ENCODE data around the gene SETBP1.

The SETBP1 gene

DNA sequence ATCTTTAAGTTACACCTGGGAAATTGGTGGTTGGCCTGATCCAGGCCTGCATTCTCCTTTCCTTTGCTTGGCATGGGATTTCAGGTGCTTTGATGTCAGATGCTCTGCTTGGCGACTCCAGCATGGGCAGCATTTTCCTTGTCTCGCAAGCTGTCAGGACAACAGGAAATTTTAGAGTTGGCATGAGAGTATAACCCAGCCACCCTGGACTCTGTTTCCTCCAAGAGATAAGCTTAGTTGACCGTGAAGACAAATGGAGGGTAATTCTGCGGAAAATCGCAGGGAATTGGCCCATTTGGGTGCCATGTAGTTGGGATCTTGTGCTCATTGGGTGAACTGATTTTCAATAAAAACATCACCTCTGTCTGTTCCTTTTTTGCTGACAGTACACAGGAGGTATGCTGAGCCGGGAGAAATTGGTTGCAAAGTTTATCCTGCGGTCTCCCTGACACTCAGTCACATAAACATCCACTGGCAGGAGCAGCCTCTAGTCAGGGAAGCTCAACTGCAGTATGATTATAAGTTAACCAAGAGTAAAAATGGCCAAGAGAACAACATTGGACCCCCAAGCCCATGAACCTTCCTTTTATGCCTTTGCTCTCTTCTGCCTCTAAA, 409.9 kb downstream of the SETBP1 start:
- H3K4me1 ChIP-seq (ENCODE audit: control insufficient read depth, insufficient read depth, low read length) = peaks cover 6% of the 10 kb centered on the region
- no peak overlapping the region for H3K27ac ChIP-seq (ENCODE audit: low read depth, low read length)
- no peaks in the 10 kb centered on the region for H3K36me3 ChIP-seq (ENCODE audit: control insufficient read depth, insufficient read depth, low read length)
- no peaks in the 10 kb centered on the region for H3K9me3 ChIP-seq (ENCODE audit: control insufficient read depth, insufficient read depth, low read length)
- H3K27me3 ChIP-seq (ENCODE audit: control insufficient read depth, insufficient read depth, low read length) = no peaks in the 10 kb centered on the region
- H3K4me3 ChIP-seq (ENCODE audit: low read depth, low read length) = no peak overlapping the region
- H3K9ac ChIP-seq (ENCODE audit: low read depth, low read length) = no peak overlapping the region

DNA sequence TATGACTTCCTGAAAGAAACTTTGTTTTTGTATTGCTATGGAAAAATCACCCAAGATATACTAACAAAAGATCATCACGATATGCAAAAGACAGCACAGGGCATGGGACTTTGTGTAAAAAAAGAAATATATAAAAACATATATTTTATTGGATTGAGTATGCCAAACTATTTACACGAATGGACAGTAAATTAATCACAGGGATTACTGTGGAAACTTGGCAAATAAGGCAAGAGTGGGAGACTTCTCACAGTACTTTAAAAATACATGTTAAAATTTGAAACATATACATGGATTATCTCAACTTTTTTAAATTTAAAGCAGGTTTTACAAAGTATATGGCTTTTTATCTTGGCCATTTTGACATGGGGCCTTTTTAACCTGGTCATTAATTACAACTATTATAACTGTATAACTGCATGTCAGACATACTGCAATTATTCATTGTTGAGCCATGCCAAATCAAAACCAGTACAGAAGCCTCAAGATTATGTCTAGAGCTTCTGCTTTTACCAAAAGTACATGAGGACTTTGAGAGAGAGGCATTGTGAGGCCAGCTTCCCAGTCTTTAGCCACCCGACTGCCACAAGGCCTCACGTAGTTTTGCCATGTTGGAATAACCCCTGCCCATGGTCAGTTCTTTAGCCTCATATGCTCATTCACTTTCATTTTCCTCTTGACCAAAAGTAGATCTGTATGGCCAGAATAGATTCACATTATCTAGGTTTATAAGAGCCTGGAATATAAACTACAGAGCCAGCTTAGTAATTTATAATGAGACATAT, 419.8 kb downstream of the SETBP1 start:
- Histone ChIP-seq H3K27me3 (ENCODE audit: control insufficient read depth, insufficient read depth, low read length) (no peaks in the 10 kb centered on the region), H3K9me3 (ENCODE audit: control insufficient read depth, insufficient read depth, low read length) (no peaks in the 10 kb centered on the region), H3K9ac (ENCODE audit: low read depth, low read length) (no peak overlapping the region), H3K4me3 (ENCODE audit: low read depth, low read length) (no peak overlapping the region), H3K4me1 (ENCODE audit: control insufficient read depth, insufficient read depth, low read length) (peaks cover 9% of the 10 kb centered on the region; the same call in 1 of the 2 replicates), H3K36me3 (ENCODE audit: control insufficient read depth, insufficient read depth, low read length) (no peaks in the 10 kb centered on the region), H3K27ac (ENCODE audit: low read depth, low read length) (no peak overlapping the region)

DNA sequence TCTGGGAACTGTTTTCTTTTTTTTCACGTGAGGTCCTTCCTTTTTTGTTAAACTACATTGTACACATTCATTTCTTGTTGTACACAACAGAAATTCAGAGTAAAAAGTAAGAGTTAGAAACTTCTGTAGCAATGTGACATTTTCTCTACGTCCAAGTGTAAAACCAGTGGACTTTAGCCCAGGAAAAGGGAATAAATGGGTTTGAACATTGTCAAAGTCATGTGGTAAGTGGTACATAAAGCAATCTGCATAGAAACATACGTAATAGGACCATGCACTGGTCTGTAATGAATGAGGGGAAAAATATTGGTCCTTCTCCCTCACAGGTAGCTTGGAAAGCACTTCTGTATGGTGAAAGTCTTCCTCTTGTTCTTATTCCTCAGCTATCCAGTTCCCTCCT, 421.4 kb downstream of the SETBP1 start:
- no peak overlapping the region for H3K4me3 ChIP-seq (ENCODE audit: low read depth, low read length)
- H3K9me3 ChIP-seq (ENCODE audit: control insufficient read depth, insufficient read depth, low read length) = no peaks in the 10 kb centered on the region
- no peaks in the 10 kb centered on the region for H3K36me3 ChIP-seq (ENCODE audit: control insufficient read depth, insufficient read depth, low read length)
- no peak overlapping the region for H3K27ac ChIP-seq (ENCODE audit: low read depth, low read length)
- H3K4me1 ChIP-seq (ENCODE audit: control insufficient read depth, insufficient read depth, low read length) = peaks cover 9% of the 10 kb centered on the region; the same call in 1 of the 2 replicates
- H3K9ac ChIP-seq (ENCODE audit: low read depth, low read length) = no peak overlapping the region
- H3K27me3 ChIP-seq (ENCODE audit: control insufficient read depth, insufficient read depth, low read length) = no peaks in the 10 kb centered on the region

DNA sequence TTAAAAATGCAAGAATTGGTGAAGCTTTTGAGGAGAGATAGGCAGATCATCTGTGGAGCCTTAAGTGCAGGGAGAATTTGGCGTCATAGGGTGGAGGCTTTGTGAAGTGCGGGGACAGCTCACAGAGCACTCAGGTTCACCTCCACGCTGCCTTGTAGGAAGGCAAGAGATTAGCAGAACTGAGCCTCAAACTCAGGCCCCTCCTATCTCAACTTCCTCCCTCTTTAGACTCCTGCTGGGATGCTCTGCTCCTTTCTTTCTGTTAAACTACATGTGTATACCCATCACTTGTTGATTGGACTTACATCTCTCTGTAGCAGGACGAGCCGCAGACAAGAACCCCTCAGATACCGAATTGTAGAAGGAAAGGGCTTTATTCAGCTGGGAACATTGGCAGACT, 422.2 kb downstream of the SETBP1 start:
- no peaks in the 10 kb centered on the region for H3K9me3 ChIP-seq (ENCODE audit: control insufficient read depth, insufficient read depth, low read length)
- no peaks in the 10 kb centered on the region for H3K27me3 ChIP-seq (ENCODE audit: control insufficient read depth, insufficient read depth, low read length)
- H3K36me3 ChIP-seq (ENCODE audit: control insufficient read depth, insufficient read depth, low read length) = no peaks in the 10 kb centered on the region
- H3K27ac ChIP-seq (ENCODE audit: low read depth, low read length) = no peak overlapping the region
- H3K4me3 ChIP-seq (ENCODE audit: low read depth, low read length) = no peak overlapping the region
- no peak overlapping the region for H3K9ac ChIP-seq (ENCODE audit: low read depth, low read length)
- H3K4me1 ChIP-seq (ENCODE audit: control insufficient read depth, insufficient read depth, low read length) = peaks cover 9% of the 10 kb centered on the region; the same call in 1 of the 2 replicates

DNA sequence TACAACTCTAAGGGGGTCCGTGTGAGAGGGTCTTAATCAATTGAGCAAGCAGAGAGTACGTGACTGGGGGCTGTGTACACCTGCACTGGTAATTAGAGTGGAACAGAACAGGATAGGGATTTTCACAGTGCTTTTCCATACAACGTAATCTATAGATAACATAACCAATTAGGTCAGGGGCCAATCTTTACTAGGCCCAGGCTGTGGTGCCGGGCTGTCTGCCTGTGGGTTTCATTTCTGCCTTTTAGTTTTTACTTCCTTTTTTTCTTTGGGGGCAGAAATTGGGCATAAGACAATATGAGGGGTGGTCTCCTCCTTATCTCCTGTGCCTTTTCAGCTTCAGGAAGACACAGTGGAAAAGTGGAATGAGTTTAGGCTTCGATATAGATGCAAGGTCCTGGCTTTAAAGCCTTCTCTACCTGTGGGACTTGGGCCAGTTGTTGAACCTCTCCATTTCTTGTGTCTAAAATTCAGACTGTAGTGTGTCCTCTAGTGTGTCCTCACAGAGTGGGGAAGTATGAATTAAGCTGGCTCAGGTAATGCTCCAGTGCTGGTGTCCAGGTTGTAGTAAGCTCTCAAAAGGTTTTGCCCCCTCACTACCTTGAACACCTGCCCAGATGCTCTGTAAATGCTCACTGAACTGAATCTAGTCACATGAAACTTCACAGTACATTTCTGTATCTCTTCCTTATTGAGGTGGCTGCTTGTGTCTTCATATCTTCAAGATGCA, 422.8 kb downstream of the SETBP1 start:
- no peak overlapping the region for H3K27ac ChIP-seq (ENCODE audit: low read depth, low read length)
- H3K36me3 ChIP-seq (ENCODE audit: control insufficient read depth, insufficient read depth, low read length) = no peaks in the 10 kb centered on the region
- no peaks in the 10 kb centered on the region for H3K9me3 ChIP-seq (ENCODE audit: control insufficient read depth, insufficient read depth, low read length)
- H3K4me3 ChIP-seq (ENCODE audit: low read depth, low read length) = no peak overlapping the region
- no peaks in the 10 kb centered on the region for H3K27me3 ChIP-seq (ENCODE audit: control insufficient read depth, insufficient read depth, low read length)
- no peak overlapping the region for H3K9ac ChIP-seq (ENCODE audit: low read depth, low read length)
- peaks cover 9% of the 10 kb centered on the region; the same call in 1 of the 2 replicates for H3K4me1 ChIP-seq (ENCODE audit: control insufficient read depth, insufficient read depth, low read length)

DNA sequence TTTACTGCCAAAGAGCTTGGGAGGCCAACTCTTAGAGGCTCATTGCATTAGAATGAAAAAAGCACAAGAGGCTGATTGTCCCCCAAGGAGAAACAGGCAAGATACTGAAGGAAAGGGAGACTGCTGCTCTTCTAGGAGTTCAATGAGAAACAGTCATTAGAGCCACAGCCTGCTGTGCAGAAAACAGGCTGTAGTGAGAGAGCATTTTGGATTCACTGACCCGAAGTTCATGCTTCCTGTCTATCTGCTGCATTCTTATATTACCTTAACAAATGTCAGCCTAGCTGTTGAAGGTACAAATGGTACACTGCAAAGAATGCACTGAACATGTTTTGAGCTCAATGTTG, 423.3 kb downstream of the SETBP1 start:
- Histone ChIP-seq H3K36me3 (ENCODE audit: control insufficient read depth, insufficient read depth, low read length) (no peaks in the 10 kb centered on the region), H3K4me1 (ENCODE audit: control insufficient read depth, insufficient read depth, low read length) (peaks cover 9% of the 10 kb centered on the region; the same call in 1 of the 2 replicates), H3K27me3 (ENCODE audit: control insufficient read depth, insufficient read depth, low read length) (no peaks in the 10 kb centered on the region), H3K4me3 (ENCODE audit: low read depth, low read length) (no peak overlapping the region), H3K9ac (ENCODE audit: low read depth, low read length) (no peak overlapping the region), H3K9me3 (ENCODE audit: control insufficient read depth, insufficient read depth, low read length) (no peaks in the 10 kb centered on the region), H3K27ac (ENCODE audit: low read depth, low read length) (no peak overlapping the region)

DNA sequence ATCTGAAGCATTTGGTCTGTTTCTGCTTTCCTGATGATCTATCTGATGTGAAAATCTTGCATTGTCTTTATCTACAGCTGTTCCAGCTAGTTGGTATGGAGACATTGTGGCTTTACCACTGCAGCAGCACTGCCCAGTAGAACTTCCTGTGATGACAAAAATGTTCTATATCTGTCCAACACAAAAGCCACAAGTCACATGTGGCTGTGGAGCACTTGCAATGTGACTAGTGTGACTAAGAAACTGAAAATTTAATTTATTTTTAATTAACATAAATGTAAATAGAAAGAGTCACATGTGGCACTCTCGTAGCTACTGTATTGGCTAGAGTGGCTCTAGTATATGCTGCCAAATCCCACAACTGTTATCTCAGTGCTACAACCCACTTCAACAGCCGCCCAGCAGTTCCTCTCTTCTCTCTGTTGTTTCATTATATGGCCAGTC, 425.7 kb downstream of the SETBP1 start:
- Histone ChIP-seq H3K4me3 (ENCODE audit: low read depth, low read length) (no peak overlapping the region), H3K27me3 (ENCODE audit: control insufficient read depth, insufficient read depth, low read length) (no peaks in the 10 kb centered on the region), H3K4me1 (ENCODE audit: control insufficient read depth, insufficient read depth, low read length) (peaks cover 9% of the 10 kb centered on the region; the same call in 1 of the 2 replicates)

DNA sequence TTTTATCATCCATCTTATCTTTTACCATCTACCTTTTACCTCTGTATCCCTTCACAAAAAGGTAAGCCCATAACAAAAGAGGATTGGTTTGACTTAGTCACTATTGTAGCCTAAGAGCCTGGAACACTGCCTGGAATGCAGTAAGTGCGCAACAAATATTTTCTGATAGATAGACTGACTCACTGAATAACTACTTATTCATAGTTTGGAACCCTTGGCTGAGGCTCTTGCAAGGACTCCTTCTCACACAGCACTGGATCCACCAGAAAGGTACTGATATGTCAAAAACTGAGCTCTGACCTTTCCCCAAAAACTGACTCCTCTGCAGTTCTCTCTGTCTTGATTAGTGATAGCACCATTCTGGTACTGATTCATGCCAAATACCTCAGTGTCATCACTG, 426.7 kb downstream of the SETBP1 start:
- Histone ChIP-seq H3K4me1 (ENCODE audit: control insufficient read depth, insufficient read depth, low read length) (peaks cover 9% of the 10 kb centered on the region; the same call in 1 of the 2 replicates), H3K9me3 (ENCODE audit: control insufficient read depth, insufficient read depth, low read length) (no peaks in the 10 kb centered on the region), H3K9ac (ENCODE audit: low read depth, low read length) (no peak overlapping the region), H3K36me3 (ENCODE audit: control insufficient read depth, insufficient read depth, low read length) (no peaks in the 10 kb centered on the region), H3K4me3 (ENCODE audit: low read depth, low read length) (no peak overlapping the region), H3K27ac (ENCODE audit: low read depth, low read length) (no peak overlapping the region), H3K27me3 (ENCODE audit: control insufficient read depth, insufficient read depth, low read length) (no peaks in the 10 kb centered on the region)

More for the DNA sequence above, 425.7 kb downstream of the SETBP1 start:
- no peaks in the 10 kb centered on the region for H3K36me3 ChIP-seq (ENCODE audit: control insufficient read depth, insufficient read depth, low read length)
- no peak overlapping the region for H3K27ac ChIP-seq (ENCODE audit: low read depth, low read length)
- no peak overlapping the region for H3K9ac ChIP-seq (ENCODE audit: low read depth, low read length)
- no peaks in the 10 kb centered on the region for H3K9me3 ChIP-seq (ENCODE audit: control insufficient read depth, insufficient read depth, low read length)

DNA sequence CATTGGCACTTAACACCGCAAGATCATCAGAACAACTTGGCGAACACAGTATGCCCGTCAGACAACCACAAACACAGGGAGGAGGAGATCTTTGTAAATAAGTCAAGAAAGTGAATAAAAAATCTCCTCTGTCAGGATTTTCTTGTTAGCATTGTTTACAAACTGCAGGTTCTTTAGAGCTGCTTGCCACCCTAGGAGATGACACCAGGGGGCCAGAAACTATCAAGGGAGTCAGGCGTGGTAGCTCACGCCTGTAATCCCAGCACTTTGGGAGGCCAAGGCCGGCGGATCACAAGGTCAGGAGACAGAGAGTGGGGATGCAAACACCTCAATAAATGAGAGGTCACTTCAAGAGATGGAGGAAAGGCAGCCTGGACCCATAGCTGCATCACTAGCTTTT, 428.1 kb downstream of the SETBP1 start:
- Histone ChIP-seq H3K9me3 (ENCODE audit: control insufficient read depth, insufficient read depth, low read length) (no peaks in the 10 kb centered on the region), H3K4me3 (ENCODE audit: low read depth, low read length) (no peak overlapping the region), H3K27me3 (ENCODE audit: control insufficient read depth, insufficient read depth, low read length) (no peaks in the 10 kb centered on the region), H3K4me1 (ENCODE audit: control insufficient read depth, insufficient read depth, low read length) (peaks cover 3% of the 10 kb centered on the region; the same call in 1 of the 2 replicates), H3K36me3 (ENCODE audit: control insufficient read depth, insufficient read depth, low read length) (no peaks in the 10 kb centered on the region), H3K9ac (ENCODE audit: low read depth, low read length) (no peak overlapping the region), H3K27ac (ENCODE audit: low read depth, low read length) (no peak overlapping the region)

DNA sequence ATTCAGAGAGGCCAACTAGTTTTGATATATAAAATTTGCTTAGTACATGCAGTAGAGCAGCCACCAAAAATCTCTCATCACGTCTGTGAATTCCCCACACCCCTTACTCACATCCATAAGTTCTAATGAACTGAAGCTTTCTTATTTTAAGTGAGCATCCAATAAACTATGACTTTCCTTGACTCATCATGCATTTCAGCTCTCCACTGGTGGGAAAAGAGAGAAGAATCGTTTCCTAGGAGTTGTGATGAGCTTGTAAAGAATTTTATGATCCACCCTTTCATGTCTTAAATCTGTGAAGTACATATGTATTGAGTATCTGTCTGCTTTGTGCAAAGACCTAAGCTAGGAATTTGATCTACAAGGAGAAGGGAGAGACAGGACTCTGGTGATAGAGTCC, 428.6 kb downstream of the SETBP1 start:
- Histone ChIP-seq H3K4me1 (ENCODE audit: control insufficient read depth, insufficient read depth, low read length) (peaks cover under 1% of the 10 kb centered on the region; the same call in 1 of the 2 replicates), H3K27ac (ENCODE audit: low read depth, low read length) (no peak overlapping the region)

DNA sequence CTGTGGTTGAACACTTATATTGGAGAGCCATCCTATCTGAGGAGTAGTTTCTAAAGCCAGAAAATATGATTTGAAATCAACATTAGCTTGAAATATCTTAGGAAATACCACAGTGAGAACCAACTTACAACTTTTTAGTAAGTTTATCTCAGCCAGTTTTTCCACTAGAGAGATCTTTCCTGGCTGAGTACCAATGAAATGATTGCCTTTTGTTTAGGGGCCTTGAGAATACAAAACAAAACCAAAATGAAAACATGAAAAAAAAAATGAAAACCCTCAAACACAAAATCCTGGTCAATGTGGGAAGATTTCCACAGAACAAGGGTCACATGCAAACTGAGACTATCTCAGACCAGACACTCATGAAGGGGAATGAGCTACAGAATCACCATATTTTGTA, 429.0 kb downstream of the SETBP1 start:
- H3K4me3 ChIP-seq (ENCODE audit: low read depth, low read length) = no peak overlapping the region

More for the DNA sequence above, 428.6 kb downstream of the SETBP1 start:
- Histone ChIP-seq H3K9me3 (ENCODE audit: control insufficient read depth, insufficient read depth, low read length) (no peaks in the 10 kb centered on the region), H3K36me3 (ENCODE audit: control insufficient read depth, insufficient read depth, low read length) (no peaks in the 10 kb centered on the region), H3K9ac (ENCODE audit: low read depth, low read length) (no peak overlapping the region), H3K4me3 (ENCODE audit: low read depth, low read length) (no peak overlapping the region), H3K27me3 (ENCODE audit: control insufficient read depth, insufficient read depth, low read length) (no peaks in the 10 kb centered on the region)

More for the DNA sequence above, 429.0 kb downstream of the SETBP1 start:
- Histone ChIP-seq H3K36me3 (ENCODE audit: control insufficient read depth, insufficient read depth, low read length) (no peaks in the 10 kb centered on the region), H3K9me3 (ENCODE audit: control insufficient read depth, insufficient read depth, low read length) (no peaks in the 10 kb centered on the region), H3K27me3 (ENCODE audit: control insufficient read depth, insufficient read depth, low read length) (no peaks in the 10 kb centered on the region), H3K9ac (ENCODE audit: low read depth, low read length) (no peak overlapping the region), H3K27ac (ENCODE audit: low read depth, low read length) (no peak overlapping the region), H3K4me1 (ENCODE audit: control insufficient read depth, insufficient read depth, low read length) (no peaks in the 10 kb centered on the region)

Measured in HUES48 (cell line).